Renal cortex interstitium (tissue), 15 donors: ENCODE results near the gene FTCDNL1. TPM values are rescaled to one million over a fixed set of nuclear protein-coding genes. Genes with fewer than 3 reads are reported as not detected.

Experiments used
- DNase-seq, 11 donors: peaks; one replicate each; pipeline ENCODE4 v3.0.0-alpha.2; 2013; ENCODE audit warnings: low read depth in 9 of 11, low spot score in 4 of 11; ENCODE audit errors: extremely low read depth in 1 of 11
- long read RNA-seq, 16 experiments: transcript quantifications; one replicate each; lab custom pipeline, GENCODE V29; 2026
- polyA plus RNA-seq, 3 donors: library from polyadenylated mRNA; unstranded; fragments of 120-200 nt; gene quantifications; one replicate each; pipeline ENCODE4 v1.2.1, GENCODE V29; 2013; ENCODE audit not compliant: insufficient read length in 3 of 3

The FTCDNL1 gene
- polyA plus RNA-seq = 1 to 10 TPM; 1.2 to 2.0 (median 1.7) TPM
- long read RNA-seq, donor 1 = 0 reads
- long read RNA-seq, donor 2 = 0 reads
- long read RNA-seq, donor 3, partial matches to known transcripts = 0 of 1 reads
- long read RNA-seq, donor 3, other reads (novel, unspliced or antisense) = 0 of 1 reads
- long read RNA-seq, donor 4 = 0 reads
- long read RNA-seq, donor 5 = 0 reads
- long read RNA-seq, donor 6 = 0 reads
- long read RNA-seq, donor 7 = 0 reads
- long read RNA-seq, donor 8 = 0 reads
- long read RNA-seq, donor 9 = 0 reads
- long read RNA-seq, donor 10 = 0 reads
- long read RNA-seq, donor 11 = 0 reads
- long read RNA-seq, donor 12 = 0 reads
- long read RNA-seq, donor 13 = 0 reads
- long read RNA-seq, donor 14 = 0 reads
- long read RNA-seq, donor 15 = 0 reads
- long read RNA-seq, donor 16 = 0 reads

DNA sequence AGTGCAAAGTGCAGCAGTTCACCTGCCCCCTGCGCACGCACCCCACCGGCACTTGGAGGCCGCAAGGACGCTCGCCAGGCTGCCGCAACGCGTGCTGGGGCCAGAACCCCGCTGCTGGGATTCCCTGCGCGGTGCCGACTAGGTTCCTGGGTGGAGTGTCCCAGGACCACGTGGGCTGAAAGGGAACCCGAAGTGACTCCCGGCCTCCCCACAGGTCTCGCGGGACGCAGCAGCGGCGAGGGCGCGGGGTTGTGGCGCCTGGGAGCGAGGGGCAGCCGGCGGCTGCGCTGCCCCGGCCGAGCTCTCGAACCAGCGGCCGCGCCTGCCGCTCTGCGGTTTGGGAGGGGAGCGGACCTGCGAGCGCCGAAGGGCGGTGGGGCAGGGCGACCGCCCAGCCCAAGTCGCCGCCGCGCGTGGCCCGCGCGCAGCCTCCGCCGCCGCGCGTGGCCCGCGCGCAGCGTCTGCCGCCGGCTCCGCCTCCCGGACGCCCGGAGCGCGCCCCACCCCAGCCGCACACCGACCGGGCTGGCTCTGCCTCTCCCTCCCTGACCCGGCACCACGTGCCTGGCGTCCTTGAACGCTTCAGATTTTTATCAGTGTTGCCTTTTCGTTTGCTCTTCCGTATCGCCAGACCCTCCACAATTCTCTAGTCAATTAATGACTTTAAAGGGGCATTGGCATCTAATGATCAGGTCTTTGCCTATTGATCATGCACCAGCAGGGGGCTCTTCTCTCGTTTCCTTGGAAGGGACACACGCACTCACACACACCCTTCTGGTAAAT is at the start of gene FTCDNL1:
Gene FTCDNL1, minus strand, starts transcription at position 475 of the 783 bp plus-strand sequence. CDS start 2,230 bp downstream, outside the sequence.
- DNase-seq = peak in 10 of 11 donors; percentile 17 to 55 (median 30)

DNA sequence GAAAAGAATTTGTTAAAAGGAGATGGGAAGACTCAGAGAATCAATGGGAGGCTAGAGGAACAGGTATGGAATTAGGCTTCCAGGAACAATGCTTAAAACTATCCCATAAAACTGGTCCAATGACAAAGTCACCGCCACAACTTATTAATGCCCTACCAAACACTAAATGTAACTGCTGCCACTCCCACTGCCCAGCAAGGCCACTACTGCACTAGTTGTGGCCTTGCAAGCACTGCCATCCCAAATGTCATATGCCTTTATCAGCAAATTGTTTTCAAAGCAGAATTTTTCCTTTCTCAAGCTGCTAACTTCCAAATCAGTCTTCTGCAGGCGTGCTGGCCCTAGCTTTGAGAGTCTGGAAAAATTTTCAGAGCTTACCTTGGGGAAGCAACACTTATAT is 45.6 kb upstream of the FTCDNL1 start:
- DNase-seq = no peak

DNA sequence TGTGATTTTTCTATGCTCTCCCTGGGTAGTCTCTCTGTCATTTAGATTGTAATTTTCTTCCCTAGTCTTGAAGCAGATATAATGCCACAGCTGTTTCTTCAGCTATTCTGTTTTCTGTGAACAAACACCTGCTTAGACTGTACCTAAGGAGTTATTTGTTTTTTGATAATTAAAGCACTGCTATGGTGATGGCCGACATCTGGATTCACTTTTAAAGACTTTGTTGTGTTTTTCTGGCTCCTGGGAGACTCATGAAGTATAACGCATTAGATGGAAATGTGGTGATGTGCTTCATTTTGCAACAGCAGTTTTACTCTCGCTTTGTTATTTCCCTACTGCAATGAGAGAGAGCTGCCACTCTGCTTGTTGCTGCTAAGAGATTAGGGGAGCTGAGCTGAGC is 44.4 kb upstream of the FTCDNL1 start:
- DNase-seq = no peak

DNA sequence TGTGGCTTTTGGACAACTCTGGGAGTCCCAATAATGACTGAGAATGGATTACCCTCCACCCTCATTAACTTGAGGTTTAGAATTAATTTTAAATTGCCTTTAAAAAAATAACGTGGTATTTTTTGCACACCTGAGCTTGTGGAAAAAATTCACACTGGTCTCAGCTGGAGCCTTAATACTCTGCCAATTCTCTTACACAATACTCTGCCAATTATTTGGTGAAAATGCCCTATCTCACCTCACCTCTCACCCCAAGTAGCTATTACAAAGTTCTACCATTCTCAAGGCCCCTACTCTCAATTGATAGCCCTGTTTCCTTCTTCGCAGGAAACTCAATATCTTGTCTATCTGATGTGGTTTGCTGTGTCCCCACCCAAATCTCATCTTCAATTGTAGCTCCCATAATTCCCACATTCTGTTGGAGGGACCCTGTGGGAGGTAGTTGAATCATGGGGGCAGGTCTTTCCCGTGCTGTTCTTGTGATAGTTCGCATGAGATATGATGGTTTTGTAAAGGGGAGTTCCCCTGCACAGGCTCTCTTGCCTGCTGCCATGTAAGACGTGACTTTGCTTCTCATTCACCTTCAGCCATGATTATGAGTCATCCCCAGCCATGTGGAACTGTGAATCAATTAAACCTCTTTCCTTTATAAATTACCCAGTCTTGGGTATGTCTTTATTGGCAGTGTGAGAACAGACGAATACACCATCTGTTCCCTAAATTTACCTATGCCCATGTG is 32.7 kb upstream of the FTCDNL1 start:
- no peak for DNase-seq

DNA sequence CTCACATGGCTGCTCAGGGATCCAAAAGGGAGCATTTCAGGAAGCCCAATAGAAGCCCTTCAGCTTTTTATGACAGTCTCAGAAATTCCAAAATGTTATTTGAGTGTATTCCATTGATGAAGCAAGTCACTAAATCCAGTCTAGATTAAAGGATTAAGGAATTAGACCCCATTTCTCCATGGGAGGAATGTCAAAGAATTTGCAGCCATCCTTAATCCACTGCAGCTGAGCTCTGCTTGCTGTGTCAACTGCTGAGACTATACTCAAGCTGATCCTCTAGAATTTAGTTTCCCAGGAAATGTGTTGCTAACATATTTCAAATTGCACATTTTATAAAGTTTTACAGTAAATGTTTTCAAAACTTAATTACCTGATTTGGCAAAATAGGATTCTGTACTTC is 31.7 kb upstream of the FTCDNL1 start:
- DNase-seq = no peak

DNA sequence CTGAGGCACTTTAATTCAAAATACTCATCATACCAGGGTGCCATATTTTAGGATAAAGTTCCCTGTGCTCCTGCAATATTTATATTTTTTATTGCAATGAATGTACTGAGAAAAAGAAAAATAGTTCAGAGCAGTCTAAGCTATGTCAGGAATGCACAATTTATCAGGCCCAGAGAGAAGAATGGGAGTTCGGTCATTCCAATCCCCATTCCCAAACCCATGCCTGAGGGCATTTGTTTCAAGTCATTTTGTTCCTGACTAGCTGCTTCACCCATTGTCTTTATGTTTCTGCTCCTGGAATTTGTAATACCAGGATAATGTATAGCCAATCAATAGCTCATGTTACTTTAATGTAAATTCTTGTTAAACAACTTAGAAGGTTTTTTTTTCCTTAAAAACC is 24.4 kb upstream of the FTCDNL1 start:
- no peak for DNase-seq

DNA sequence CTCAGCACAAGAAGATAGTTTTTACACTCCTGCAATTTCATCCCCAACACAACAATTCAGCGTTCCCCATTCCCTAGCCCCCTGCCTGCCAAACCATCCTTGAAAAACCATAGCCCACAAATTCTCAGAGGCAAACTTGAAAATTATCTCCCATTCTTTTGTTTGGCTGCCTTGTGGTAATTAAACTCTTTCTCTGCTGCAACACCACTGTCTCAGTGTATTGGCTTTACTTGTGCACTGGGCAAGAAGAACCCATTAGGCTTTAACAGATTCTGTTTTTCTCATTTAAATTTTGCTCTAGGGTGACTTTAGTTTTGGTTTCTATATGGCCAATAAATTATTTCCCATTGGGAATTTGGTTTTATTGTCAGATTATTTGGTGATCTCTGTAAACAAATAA is 23.2 kb upstream of the FTCDNL1 start:
- DNase-seq = no peak

DNA sequence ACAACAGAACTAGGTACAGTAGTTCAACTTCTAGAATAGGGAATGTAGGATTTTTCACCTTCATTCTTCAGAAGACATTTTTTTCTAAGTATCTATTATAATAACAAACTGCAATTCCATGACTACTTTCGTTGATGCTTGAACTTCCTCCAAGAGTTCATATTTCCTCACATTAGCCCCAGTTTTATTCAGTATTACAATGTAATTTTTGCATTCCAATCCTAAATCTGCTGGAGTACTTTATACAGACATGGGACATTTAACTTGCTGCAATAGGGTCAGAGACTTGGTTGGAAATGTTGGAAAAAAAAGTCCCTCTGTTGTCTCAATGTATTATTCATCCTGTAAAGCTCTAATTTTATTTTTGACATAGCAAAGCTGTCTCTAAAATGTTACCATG is 19.6 kb upstream of the FTCDNL1 start:
- DNase-seq = peak in 2 of 11 donors; percentile 4 to 12

DNA sequence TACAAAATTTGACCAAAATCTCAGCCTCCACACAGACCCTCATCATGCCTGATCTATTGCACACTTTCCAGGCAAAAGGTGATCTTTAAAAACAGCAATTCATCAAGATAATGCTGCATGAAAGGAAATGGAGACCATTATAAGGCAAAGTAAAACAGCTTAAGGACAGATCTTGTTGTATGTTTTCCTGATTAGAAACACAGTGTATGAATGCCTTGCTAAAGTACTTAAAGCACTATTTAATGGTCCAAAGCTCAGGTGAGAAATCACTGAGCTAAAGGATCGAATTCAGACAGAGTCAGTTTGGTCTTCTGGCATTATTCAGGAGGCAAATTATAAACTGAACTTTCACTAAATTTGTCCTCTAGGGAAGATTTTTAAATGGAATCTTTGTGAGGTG is 18.7 kb upstream of the FTCDNL1 start:
- no peak for DNase-seq

DNA sequence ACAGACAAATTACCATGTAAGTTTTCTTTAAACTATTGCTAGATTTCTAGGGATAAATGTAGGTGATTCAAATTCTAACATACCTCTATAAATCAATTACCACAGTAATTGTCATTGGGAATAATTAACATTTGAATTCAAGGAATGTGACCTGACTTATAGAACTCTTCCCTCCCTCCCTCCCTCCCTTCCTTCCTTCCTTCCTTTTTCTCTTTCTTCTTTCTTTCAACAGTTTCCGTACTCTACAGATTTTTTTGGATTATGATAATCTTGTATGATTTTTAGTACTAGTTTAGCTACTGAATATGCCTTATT is 18.2 kb upstream of the FTCDNL1 start:
- no peak for DNase-seq

DNA sequence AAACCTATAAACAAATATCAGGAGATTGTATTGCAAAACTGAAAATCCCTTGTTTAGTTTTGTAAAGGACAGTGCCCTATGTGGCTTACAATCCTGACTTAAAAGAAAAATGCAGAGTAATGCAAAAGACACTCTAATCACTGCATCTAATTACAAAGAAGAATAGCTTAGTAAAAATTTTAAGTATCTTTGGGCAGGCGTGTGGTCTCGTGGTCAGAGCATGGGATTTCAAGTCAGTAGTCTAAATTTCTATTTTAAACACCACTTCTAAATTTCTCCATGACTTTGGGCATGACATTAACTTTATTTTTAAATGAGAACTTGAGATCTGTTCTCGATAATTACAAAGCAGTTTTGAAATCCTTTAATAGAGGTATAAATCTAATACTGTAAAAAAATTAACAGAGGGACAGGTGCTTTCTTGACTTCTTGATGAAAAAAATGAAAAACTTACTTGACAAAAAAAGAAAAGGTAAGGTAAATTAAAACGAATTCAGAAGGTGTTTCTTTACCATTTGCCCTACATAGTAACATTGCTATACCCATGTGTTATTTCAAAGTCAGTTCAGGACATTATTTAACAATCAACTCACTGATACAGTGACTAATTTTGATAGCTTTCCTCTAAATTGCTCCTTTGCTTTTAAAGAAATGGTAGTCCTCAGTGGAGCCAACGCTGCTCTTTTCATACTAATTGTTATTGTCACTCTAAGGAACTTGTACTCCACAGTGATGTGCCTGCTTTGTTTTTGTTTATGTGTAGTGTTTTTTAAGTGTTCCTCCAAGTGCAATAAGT is 17.6 kb upstream of the FTCDNL1 start:
- DNase-seq = no peak

DNA sequence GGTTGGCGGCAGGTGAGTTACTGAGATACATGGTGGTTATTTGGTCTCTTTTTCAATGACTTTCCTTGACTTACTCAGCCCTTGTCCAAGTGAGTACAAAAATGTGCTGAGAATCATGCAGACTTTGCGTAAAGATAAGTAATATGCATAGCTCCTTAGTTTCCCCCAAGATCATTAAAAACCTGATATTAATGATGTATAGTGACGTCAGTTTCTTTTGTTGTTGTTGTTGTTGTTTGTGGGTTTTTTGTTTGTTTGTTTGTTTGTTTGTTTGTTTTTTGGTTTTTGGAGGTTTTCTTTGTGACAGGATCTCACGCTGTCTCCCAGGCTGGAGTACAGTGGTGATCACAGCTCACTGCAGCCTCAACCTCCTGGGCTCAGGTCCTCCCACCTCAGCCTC is 14.9 kb upstream of the FTCDNL1 start:
- no peak for DNase-seq

DNA sequence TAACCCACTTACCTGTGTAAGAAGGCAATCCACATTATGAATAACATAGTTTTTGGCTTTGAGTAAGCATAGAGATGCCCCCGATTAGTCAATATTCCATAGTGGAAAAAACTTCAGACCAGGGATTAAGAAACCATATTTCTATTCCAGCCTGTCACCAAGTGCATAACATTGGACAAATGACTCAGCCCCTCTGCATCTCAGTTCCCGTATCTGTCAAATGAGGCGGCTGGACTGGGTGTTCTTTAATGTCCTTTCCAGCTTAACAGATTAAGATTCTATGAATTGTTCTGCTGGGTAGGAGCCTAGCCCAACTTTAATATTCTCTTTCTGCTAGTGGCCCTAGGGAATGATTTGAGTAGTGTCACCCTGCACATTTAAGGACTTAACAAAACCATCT is 11.8 kb upstream of the FTCDNL1 start:
- no peak for DNase-seq

DNA sequence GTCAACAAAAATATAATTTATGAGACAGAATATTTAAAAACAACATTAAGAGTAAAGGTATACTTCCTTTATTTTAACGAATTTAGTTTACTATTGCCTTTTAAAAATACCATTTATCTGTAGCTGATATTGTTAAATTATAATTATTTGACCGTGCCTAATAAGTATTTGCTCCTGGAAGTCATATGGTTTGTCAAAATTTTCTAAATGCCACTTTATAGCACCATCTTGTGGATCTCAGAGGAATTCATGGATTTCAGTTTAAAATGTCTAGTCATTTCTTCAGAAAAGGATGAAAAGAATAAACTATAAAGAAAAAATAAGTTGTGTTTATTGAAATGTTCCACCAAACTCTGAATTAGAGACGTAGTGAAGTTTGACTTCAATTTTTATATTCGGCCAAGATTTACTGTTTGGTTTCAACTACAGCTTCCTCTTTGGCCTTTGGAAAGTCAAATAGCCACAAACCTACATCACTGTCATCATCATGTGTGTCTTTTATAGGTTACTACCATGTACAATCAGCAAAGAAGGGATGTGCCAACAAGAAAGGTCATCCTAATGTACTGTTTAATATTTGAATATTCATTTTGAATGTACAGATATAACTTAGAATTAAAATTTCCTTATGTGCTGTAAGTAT is 10.3 kb upstream of the FTCDNL1 start:
- no peak for DNase-seq

DNA sequence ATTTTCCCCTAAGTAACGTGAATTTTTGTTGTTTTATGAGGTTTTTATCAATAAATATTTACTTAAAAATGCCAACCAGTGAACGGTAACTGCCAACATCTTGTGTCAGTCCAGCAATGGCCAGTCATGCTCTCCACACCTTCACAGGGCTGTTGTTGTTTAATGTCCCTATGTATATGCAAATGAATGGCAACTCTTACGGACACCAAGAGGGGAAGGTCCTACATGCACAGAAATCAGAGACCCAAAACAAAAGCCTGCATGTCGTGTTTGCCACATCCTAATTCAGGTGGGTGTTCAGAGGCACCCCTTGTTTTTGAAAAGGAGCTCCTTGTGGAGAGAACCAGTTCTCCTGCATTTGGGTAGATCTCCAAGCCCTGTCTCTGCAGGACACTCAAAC is 4.8 kb upstream of the FTCDNL1 start:
- DNase-seq = no peak

DNA sequence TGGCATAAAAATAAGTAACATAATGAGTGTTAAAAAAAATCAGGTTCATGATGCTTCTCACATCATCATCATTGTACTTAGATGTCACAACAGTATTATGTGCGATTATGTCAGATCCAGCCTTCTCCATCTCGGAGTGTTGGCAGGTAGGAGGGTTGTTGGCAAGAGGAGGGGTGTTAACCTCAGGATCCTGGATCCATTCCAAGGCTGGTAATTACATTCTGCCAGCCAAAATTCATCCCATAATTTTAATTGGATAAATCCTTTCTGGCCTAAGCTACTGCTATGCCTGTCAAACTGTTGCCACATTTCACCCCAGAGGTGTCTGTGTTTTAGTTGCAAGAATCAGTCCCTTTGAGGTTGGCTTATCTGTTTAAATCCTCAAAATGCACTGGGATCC is 891 bp upstream of the FTCDNL1 start:
- DNase-seq = no peak

DNA sequence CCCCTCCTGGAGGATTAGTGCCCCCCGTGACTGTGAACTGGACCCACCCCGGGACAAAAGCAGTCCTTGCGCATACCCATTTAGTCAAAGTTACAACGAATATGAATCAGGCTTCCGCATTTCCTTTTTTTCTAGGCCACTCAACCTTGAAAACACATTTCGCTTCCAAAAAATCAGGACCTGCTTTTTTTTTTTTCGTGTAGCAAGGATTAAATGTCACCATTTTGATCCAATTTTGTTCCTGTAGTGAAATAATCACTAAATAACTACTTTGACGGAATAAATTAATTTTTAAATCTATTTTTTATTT is 464 bp upstream of the FTCDNL1 start:
- DNase-seq = no peak

DNA sequence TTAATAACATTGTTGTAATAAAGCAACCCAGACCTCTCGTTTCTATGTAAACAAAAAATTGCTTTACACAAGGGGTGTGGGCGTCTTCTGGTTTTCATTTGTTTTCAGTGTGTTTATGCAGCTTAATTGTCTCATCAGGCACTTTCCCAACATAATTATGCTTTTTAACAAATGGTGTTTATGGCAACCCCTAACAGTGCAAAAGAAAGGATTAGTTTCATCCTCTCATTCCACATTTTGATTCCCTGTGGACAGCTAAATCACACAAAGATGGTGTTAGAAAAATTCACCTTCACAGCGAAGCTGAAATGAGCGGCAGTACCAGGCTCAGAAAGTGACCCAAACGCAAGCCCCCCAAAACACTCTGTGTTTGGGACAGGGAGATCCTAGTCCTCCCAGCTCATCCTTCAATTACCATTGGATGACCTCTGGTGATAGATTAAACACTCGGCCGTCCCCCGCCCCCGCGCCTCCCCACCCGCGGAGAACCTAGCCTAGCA is 724 bp downstream of the FTCDNL1 start:
- no peak for DNase-seq
